ENCODE measurements around the gene SF3B3.

GRCh38 chr16:70615945-70616344, 92.3 kb downstream of the SF3B3 start:
- TF ChIP-seq CTCF (IDR thresholded peaks at IDR 0.05) (no peak), EZH2phosphoT487 (IDR thresholded peaks at IDR 0.05) (no peak)
